PC-3 (cell line): ENCODE measurements around the gene OR14I1. TPM values are rescaled to one million over a fixed set of nuclear protein-coding genes. Genes with fewer than 3 reads are reported as not detected.

Experiments used
- ATAC-seq: fragments of 200-7000 bp; cut with Tn5 transposase; 2 replicates; pipeline ENCODE4 v1.9.1; 2020; ENCODE audit warnings: mild to moderate bottlenecking, moderate library complexity
- BruUV-seq: library from RNA; stranded (reverse); fragments of 400-500 nt; replicated peaks from 2 replicates; lab custom pipeline; 2021; lab: Mats Ljungman, UMichigan
- CTCF ChIA-PET: fragments of 300-600 bp; sonication (Branson Sonifier 250); formaldehyde crosslinking; loops from one replicate; lab custom pipeline; 2022; ENCODE audit warnings: antibody characterized with exemption; lab: Charles Lee
- POLR2A ChIA-PET: fragments of 300-600 bp; sonication (Branson Sonifier 250); formaldehyde crosslinking; loops from one replicate; lab custom pipeline; 2022; ENCODE audit warnings: antibody characterized with exemption; ENCODE audit not compliant: unreplicated experiment; lab: Charles Lee
- DNase-seq: peaks from one replicate; pipeline ENCODE4 v3.0.0-alpha.2; 2015
- H2AFZ ChIP-seq: fragments of 300-600 bp; sonication (generic); 2 replicates; pipeline ENCODE4 v1.6.0; 2016; ENCODE audit warnings: antibody characterized with exemption, low read length
- H3F3A ChIP-seq: fragments of 300-600 bp; sonication (generic); one replicate; pipeline ENCODE4 v1.6.0; 2017; ENCODE audit warnings: antibody characterized with exemption, low read length, control low read depth, mild to moderate bottlenecking; ENCODE audit not compliant: unreplicated experiment
- H3K27ac ChIP-seq: fragments of 300-600 bp; sonication (generic); 2 replicates; pipeline ENCODE4 v1.5.1; 2016; ENCODE audit warnings: mild to moderate bottlenecking, low read length
- H3K27me3 ChIP-seq: fragments of 300-600 bp; sonication (generic); 2 replicates; pipeline ENCODE4 v1.6.1; 2016; ENCODE audit warnings: low read length, mixed read lengths
- H3K36me3 ChIP-seq: fragments of 300-600 bp; sonication (generic); 2 replicates; pipeline ENCODE4 v1.6.1; 2016; ENCODE audit warnings: low read depth, mixed run types, low read length, mixed read lengths
- H3K4me1 ChIP-seq: fragments of 300-600 bp; sonication (generic); 2 replicates; pipeline ENCODE4 v1.5.1; 2016; ENCODE audit warnings: low read length; ENCODE audit not compliant: insufficient read depth
- H3K4me2 ChIP-seq: fragments of 300-600 bp; sonication (generic); 2 replicates; pipeline ENCODE4 v1.6.0; 2016; ENCODE audit warnings: low read length
- H3K4me3 ChIP-seq: fragments of 300-600 bp; sonication (generic); 2 replicates; pipeline ENCODE4 v1.5.1; 2016; ENCODE audit warnings: mild to moderate bottlenecking, low read length, mixed read lengths
- H3K79me2 ChIP-seq: fragments of 300-600 bp; sonication (generic); 2 replicates; pipeline ENCODE4 v1.6.1; 2017; ENCODE audit warnings: low read length, mixed read lengths
- H3K9ac ChIP-seq: fragments of 300-600 bp; sonication (generic); 2 replicates; pipeline ENCODE4 v1.6.0; 2016; ENCODE audit warnings: mild to moderate bottlenecking, low read length
- H3K9me2 ChIP-seq: fragments of 300-600 bp; sonication (generic); replicated peaks from 2 replicates; pipeline ENCODE4 v1.6.1; 2016; ENCODE audit warnings: mixed run types, low read length, mixed read lengths
- H3K9me3 ChIP-seq: fragments of 300-600 bp; sonication (generic); 2 replicates; pipeline ENCODE4 v1.6.1; 2016; ENCODE audit warnings: low read length, mixed read lengths
- H4K20me1 ChIP-seq: fragments of 300-600 bp; sonication (generic); 2 replicates; pipeline ENCODE4 v1.6.1; 2016; ENCODE audit warnings: low read length, mixed read lengths
- EZH2 ChIP-seq: fragments of 300-600 bp; sonication (generic); IDR thresholded peaks from one replicate; pipeline ENCODE4 v1.6.1; 2017; ENCODE audit warnings: antibody characterized with exemption, mild to moderate bottlenecking, low read length; ENCODE audit not compliant: unreplicated experiment
- EZH2phosphoT487 ChIP-seq: fragments of 300-600 bp; sonication (generic); IDR thresholded peaks from 2 replicates; pipeline ENCODE4 v1.6.1; 2018; ENCODE audit warnings: mild to moderate bottlenecking, antibody characterized with exemption, low read length, borderline replicate concordance
- intact Hi-C: fragments of 100-400 bp; cut with micrococcal nuclease; formaldehyde crosslinking; loops from 2 replicates; pipeline ENCODE4 v1.9.0; 2023
- total RNA-seq: library from RNA; depleted of rRNA; stranded (reverse); fragments of >200 nt; gene quantifications from 2 replicates; pipeline ENCODE4 v1.2.3, GENCODE V29; 2014
- TF ChIP-seq, protein P1 (sequence below): fragments of 300-600 bp; sonication (generic); conservative IDR thresholded peaks from 2 replicates; pipeline ENCODE4 v1.5.1; 2017; ENCODE audit warnings: antibody characterized with exemption, low read depth, mild to moderate bottlenecking, low read length

The OR14I1 gene
- total RNA-seq, 1 experiment from 2014 or later = not detected

DNA sequence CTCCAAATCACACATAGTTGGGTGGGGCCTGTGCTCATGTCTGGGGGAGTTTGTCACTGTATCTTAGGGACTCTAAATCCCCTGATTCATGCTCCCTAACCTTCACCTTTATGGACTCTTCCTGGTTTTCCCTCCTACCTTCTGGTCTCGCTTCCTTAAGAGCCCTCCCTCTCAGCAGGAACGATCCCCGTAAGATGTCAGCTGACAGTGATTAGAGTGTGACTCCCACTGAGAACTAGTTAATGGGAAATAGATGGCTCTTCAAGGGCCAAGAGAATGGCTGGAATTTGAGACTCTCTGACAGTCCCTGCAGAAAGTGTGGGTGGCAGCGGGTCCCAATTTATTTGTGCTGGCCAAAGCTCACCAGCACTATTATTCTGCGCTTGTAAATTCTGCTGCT, 31.0 kb upstream of the OR14I1 start:
- H3K9me2 ChIP-seq = no peaks in the 10 kb centered on the region
- no peaks in the 10 kb centered on the region for H3K36me3 ChIP-seq
- H2AFZ ChIP-seq = no peak overlapping the region
- no peak overlapping the region for H3K4me3 ChIP-seq
- H3K27ac ChIP-seq = no peak overlapping the region
- H3K9me3 ChIP-seq = no peaks in the 10 kb centered on the region
- no peak overlapping the region for H3K9ac ChIP-seq
- ATAC-seq = no peak
- ChIA-PET POLR2A (no interaction called here), CTCF (no interaction called here)
- no peaks in the 10 kb centered on the region for H3K79me2 ChIP-seq
- no peak overlapping the region for H3K4me2 ChIP-seq
- no peaks in the 10 kb centered on the region for H3K4me1 ChIP-seq
- H3K27me3 ChIP-seq = peaks cover 21% of the 10 kb centered on the region; the same call in 1 of the 2 replicates
- no peaks in the 10 kb centered on the region for H3F3A ChIP-seq
- intact Hi-C loops = no loop called here
- H4K20me1 ChIP-seq = no peaks in the 10 kb centered on the region
- no peak for DNase-seq
- BruUV-seq = no TSS peak
- TF ChIP-seq EZH2phosphoT487 (no peak), EZH2 (no peak)
- TF ChIP-seq, protein P1, sequence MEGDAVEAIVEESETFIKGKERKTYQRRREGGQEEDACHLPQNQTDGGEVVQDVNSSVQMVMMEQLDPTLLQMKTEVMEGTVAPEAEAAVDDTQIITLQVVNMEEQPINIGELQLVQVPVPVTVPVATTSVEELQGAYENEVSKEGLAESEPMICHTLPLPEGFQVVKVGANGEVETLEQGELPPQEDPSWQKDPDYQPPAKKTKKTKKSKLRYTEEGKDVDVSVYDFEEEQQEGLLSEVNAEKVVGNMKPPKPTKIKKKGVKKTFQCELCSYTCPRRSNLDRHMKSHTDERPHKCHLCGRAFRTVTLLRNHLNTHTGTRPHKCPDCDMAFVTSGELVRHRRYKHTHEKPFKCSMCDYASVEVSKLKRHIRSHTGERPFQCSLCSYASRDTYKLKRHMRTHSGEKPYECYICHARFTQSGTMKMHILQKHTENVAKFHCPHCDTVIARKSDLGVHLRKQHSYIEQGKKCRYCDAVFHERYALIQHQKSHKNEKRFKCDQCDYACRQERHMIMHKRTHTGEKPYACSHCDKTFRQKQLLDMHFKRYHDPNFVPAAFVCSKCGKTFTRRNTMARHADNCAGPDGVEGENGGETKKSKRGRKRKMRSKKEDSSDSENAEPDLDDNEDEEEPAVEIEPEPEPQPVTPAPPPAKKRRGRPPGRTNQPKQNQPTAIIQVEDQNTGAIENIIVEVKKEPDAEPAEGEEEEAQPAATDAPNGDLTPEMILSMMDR = no peak

DNA sequence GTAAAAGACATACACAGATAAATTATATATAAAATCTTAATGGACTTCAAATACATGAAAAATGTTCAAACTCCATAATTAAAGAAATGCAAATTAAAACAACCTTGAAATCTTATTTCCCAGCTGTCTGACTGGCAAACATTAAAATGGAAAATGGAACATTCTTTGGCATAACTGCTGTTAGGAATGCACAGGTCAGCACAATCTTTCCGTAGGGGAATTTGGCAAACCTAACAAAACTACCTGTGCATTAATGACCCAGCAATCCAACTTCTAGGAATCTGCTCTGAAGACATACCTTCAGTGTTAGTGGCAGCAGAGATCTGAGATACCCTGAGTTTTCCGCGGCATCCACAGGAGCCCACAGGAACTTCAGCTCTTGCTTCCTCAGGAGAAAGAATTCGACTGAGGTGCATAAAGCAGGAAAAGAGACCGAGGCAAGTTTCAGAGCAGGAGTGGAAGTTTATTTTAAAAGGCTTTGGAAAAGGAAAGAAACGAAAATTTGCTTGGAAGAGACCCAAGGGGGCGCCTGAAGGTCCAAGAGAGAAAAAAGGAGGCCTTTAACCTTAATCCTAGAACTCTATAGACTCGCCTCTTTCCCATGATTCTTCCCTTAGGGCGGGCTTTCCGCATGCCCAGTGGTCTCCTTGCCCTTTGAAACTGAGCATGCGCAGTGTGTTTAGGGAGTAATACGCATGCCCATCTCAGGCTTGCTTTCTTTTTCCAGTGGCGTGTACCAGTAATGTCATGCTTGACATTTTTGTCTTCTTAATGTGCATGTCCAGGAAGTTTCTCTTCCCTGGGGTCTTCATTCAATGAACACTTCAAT, 28.2 kb upstream of the OR14I1 start:
- ChIA-PET CTCF (no interaction called here), POLR2A (no interaction called here)
- ATAC-seq = no peak
- intact Hi-C loops = no loop called here
- DNase-seq = no peak
- no peaks in the 10 kb centered on the region for H3K36me3 ChIP-seq
- H3K9me2 ChIP-seq = no peaks in the 10 kb centered on the region
- H3K4me3 ChIP-seq = no peak overlapping the region
- H3K79me2 ChIP-seq = no peaks in the 10 kb centered on the region
- no peaks in the 10 kb centered on the region for H4K20me1 ChIP-seq
- TF ChIP-seq EZH2phosphoT487 (no peak), EZH2 (no peak)
- TF ChIP-seq, protein P1 = no peak
- no peaks in the 10 kb centered on the region for H3F3A ChIP-seq
- no peak overlapping the region for H2AFZ ChIP-seq
- H3K4me2 ChIP-seq = no peak overlapping the region
- H3K9ac ChIP-seq = no peak overlapping the region
- no TSS peak for BruUV-seq
- no peak overlapping the region for H3K27ac ChIP-seq
- H3K27me3 ChIP-seq = peaks cover 4% of the 10 kb centered on the region; the same call in 1 of the 2 replicates
- no peaks in the 10 kb centered on the region for H3K4me1 ChIP-seq
- no peaks in the 10 kb centered on the region for H3K9me3 ChIP-seq

DNA sequence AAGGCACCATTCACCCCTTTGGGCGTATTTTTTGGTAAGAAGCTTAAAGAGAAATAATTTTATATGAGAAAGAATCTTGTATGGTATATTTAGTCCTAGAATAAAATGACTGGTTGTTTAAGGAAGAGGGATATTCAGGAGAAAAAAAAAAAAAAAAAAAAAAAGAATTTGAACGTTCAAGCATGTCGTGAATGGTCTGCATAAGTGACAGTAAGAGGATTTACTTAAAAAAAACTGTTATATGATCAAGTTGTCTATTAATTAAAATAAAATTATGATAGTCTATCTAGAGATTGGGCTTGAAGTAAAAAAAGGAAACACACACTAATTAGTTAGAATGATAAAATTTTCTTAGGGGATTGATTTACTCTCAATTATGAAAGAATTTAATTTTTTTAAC, 11.7 kb upstream of the OR14I1 start:
- POLR2A ChIA-PET = no interaction called here
- intact Hi-C loops = no loop called here
- Histone ChIP-seq H2AFZ (no peak overlapping the region), H3F3A (no peaks in the 10 kb centered on the region), H3K36me3 (peaks cover 7% of the 10 kb centered on the region; the same call in 1 of the 2 replicates), H3K27ac (no peak overlapping the region), H4K20me1 (no peaks in the 10 kb centered on the region), H3K4me1 (no peaks in the 10 kb centered on the region), H3K4me2 (no peak overlapping the region), H3K79me2 (no peaks in the 10 kb centered on the region), H3K27me3 (no peaks in the 10 kb centered on the region), H3K9ac (no peak overlapping the region), H3K9me2 (no peaks in the 10 kb centered on the region), H3K9me3 (peaks cover 58% of the 10 kb centered on the region), H3K4me3 (no peak overlapping the region)
- no TSS peak for BruUV-seq
- CTCF ChIA-PET = no interaction called here
- DNase-seq = no peak
- ATAC-seq = no peak
- TF ChIP-seq, protein P1 = no peak
- no peak for TF ChIP-seq EZH2
